SK-N-SH treated with all-trans-retinoic acid at 6 μM for 48 hours (cell line): ENCODE data around the gene PLXDC2.

Experiments
- ATAC-seq: fragments of 200-7000 bp; cut with Tn5 transposase; 3 replicates; pipeline ENCODE4 v1.9.1; 2020; ENCODE audit warnings: mild to moderate bottlenecking, moderate library complexity
- ARNTL ChIP-seq: fragments of 450-650 bp; formaldehyde crosslinking; IDR thresholded peaks from 2 replicates; pipeline ENCODE4 v1.5.0; 2020; ENCODE audit warnings: low read depth, mild to moderate bottlenecking, moderate library complexity, borderline replicate concordance
- CSDC2 ChIP-seq: fragments of 250-450 bp; sonication (Bioruptor Pico); IDR thresholded peaks from 2 replicates; pipeline ENCODE4 v1.5.0; 2020; ENCODE audit warnings: mild to moderate bottlenecking, moderate library complexity
- ESRRG ChIP-seq: fragments of 250-450 bp; sonication (Bioruptor Pico); IDR thresholded peaks from 2 replicates; pipeline ENCODE4 v1.6.1; 2021; ENCODE audit warnings: mild to moderate bottlenecking
- GLIS3 ChIP-seq: fragments of 250-450 bp; sonication (Bioruptor Pico); IDR thresholded peaks from 2 replicates; pipeline ENCODE4 v1.5.0; 2020; ENCODE audit warnings: mild to moderate bottlenecking, moderate library complexity
- ISL1 ChIP-seq: fragments of 250-450 bp; sonication (Bioruptor Pico); IDR thresholded peaks from 2 replicates; pipeline ENCODE4 v2.1.2; 2022; ENCODE audit warnings: mild to moderate bottlenecking, moderate library complexity
- OSR1 ChIP-seq: fragments of 250-450 bp; sonication (Bioruptor Pico); IDR thresholded peaks from 2 replicates; pipeline ENCODE4 v1.8.0; 2022; ENCODE audit warnings: moderate library complexity, mild to moderate bottlenecking, inconsistent platforms
- PATZ1 ChIP-seq: fragments of 250-450 bp; sonication (Bioruptor Pico); IDR thresholded peaks from 2 replicates; pipeline ENCODE4 v1.8.0; 2020; ENCODE audit warnings: mild to moderate bottlenecking, moderate library complexity, borderline replicate concordance
- POU6F1 ChIP-seq: fragments of 250-450 bp; sonication (Bioruptor Pico); IDR thresholded peaks from 2 replicates; pipeline ENCODE4 v1.8.0; 2021; ENCODE audit warnings: low read depth, mild to moderate bottlenecking, moderate library complexity, borderline replicate concordance
- PPARA ChIP-seq: fragments of 250-450 bp; sonication (Bioruptor Pico); IDR thresholded peaks from 2 replicates; pipeline ENCODE4 v1.5.0; 2020; ENCODE audit warnings: mild to moderate bottlenecking, borderline replicate concordance
- RARB ChIP-seq: fragments of 250-450 bp; sonication (Bioruptor Pico); IDR thresholded peaks from 2 replicates; pipeline ENCODE4 v1.8.0; 2021; ENCODE audit warnings: mild to moderate bottlenecking, moderate library complexity
- SNAI2 ChIP-seq: fragments of 250-450 bp; sonication (Bioruptor Pico); IDR thresholded peaks from 2 replicates; pipeline ENCODE4 v1.5.0; 2020; ENCODE audit warnings: mild to moderate bottlenecking, moderate library complexity
- TCF4 ChIP-seq: fragments of 250-450 bp; sonication (Bioruptor Pico); IDR thresholded peaks from 2 replicates; pipeline ENCODE4 v1.8.0; 2021; ENCODE audit warnings: mild to moderate bottlenecking, moderate library complexity, borderline replicate concordance
- TOX ChIP-seq: fragments of 250-450 bp; sonication (Bioruptor Pico); IDR thresholded peaks from 2 replicates; pipeline ENCODE4 v1.8.0; 2021; ENCODE audit warnings: mild to moderate bottlenecking, moderate library complexity, borderline replicate concordance
- TSHZ2 ChIP-seq: fragments of 250-450 bp; sonication (Bioruptor Pico); IDR thresholded peaks from 2 replicates; pipeline ENCODE4 v1.5.0; 2020; ENCODE audit warnings: mild to moderate bottlenecking, moderate library complexity
- ZC3H10 ChIP-seq: fragments of 250-450 bp; sonication (Bioruptor Pico); IDR thresholded peaks from 2 replicates; pipeline ENCODE4 v1.5.1; 2021; ENCODE audit warnings: mild to moderate bottlenecking, moderate library complexity
- ZFP3 ChIP-seq: fragments of 250-450 bp; sonication (Bioruptor Pico); IDR thresholded peaks from 2 replicates; pipeline ENCODE4 v1.5.0; 2020; ENCODE audit warnings: mild to moderate bottlenecking, moderate library complexity
- ZFP30 ChIP-seq: fragments of 450-650 bp; formaldehyde crosslinking; IDR thresholded peaks from 2 replicates; pipeline ENCODE4 v1.5.0; 2022; ENCODE audit warnings: mild to moderate bottlenecking, moderate library complexity
- ZNF565 ChIP-seq: fragments of 450-650 bp; formaldehyde crosslinking; conservative IDR thresholded peaks from 2 replicates; pipeline ENCODE4 v1.5.0; 2020; ENCODE audit warnings: low read depth, mild to moderate bottlenecking, moderate library complexity
- ZNF70 ChIP-seq: fragments of 450-650 bp; formaldehyde crosslinking; IDR thresholded peaks from 2 replicates; pipeline ENCODE4 v1.5.0; 2020; ENCODE audit warnings: mild to moderate bottlenecking, moderate library complexity
- ZNF8 ChIP-seq: fragments of 450-650 bp; formaldehyde crosslinking; IDR thresholded peaks from 2 replicates; pipeline ENCODE4 v1.5.0; 2020; ENCODE audit warnings: mild to moderate bottlenecking, moderate library complexity
- TF ChIP-seq, protein P1 (sequence below): fragments of 250-450 bp; sonication (Bioruptor Pico); IDR thresholded peaks from 2 replicates; pipeline ENCODE4 v1.5.1; 2020; ENCODE audit warnings: low read depth, mild to moderate bottlenecking, moderate library complexity
- TF ChIP-seq, protein P2 (sequence below): fragments of 250-450 bp; sonication (Bioruptor Pico); IDR thresholded peaks from 2 replicates; pipeline ENCODE4 v1.5.1; 2021; ENCODE audit warnings: mild to moderate bottlenecking, moderate library complexity

The PLXDC2 gene

DNA sequence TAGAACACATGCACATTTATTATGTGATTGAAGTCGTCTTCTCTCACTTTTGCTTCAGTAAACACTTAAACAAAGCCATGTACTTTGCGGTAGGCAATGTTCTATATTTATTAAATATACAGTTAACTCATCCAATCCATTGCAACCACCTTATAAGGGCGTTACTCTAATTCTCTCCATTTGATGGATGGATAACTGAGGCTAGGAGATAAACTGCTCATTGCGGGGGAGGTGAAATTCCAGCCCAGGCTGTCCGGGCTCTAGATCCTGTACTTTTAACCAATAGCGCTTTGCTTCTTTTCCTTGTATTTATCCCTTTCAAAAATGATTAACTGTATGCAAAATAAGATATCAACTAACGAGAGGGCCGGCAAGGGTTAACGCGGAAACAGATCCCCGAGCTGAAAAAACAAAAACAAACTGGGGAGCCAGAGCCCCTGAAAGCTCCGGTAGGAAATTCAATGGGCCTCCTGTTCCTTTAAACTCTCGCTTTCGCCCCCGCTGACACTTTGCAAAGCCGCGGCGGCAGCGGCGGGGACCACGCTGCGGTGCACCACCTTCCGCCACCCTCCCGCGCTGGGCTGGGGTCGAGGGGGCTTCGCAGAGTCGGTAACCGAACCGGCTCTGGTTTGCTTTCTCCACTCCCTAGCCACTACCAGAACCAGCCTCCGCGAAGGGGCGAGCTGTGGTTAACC, 1.0 kb upstream of the PLXDC2 start:
- ATAC-seq, result peak; percentile 0; the same call in 2 of the 3 replicates
- TF ChIP-seq ISL1 (CRISPR knock-in tag) (no peak), ARNTL (CRISPR knock-in tag) (no peak), ZNF8 (CRISPR knock-in tag) (no peak), ZNF565 (CRISPR knock-in tag) (no peak), ZFP30 (CRISPR knock-in tag) (no peak), OSR1 (no peak)
- TF ChIP-seq, protein P1, sequence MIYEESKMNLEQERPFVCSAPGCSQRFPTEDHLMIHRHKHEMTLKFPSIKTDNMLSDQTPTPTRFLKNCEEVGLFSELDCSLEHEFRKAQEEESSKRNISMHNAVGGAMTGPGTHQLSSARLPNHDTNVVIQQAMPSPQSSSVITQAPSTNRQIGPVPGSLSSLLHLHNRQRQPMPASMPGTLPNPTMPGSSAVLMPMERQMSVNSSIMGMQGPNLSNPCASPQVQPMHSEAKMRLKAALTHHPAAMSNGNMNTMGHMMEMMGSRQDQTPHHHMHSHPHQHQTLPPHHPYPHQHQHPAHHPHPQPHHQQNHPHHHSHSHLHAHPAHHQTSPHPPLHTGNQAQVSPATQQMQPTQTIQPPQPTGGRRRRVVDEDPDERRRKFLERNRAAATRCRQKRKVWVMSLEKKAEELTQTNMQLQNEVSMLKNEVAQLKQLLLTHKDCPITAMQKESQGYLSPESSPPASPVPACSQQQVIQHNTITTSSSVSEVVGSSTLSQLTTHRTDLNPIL, result no peak

DNA sequence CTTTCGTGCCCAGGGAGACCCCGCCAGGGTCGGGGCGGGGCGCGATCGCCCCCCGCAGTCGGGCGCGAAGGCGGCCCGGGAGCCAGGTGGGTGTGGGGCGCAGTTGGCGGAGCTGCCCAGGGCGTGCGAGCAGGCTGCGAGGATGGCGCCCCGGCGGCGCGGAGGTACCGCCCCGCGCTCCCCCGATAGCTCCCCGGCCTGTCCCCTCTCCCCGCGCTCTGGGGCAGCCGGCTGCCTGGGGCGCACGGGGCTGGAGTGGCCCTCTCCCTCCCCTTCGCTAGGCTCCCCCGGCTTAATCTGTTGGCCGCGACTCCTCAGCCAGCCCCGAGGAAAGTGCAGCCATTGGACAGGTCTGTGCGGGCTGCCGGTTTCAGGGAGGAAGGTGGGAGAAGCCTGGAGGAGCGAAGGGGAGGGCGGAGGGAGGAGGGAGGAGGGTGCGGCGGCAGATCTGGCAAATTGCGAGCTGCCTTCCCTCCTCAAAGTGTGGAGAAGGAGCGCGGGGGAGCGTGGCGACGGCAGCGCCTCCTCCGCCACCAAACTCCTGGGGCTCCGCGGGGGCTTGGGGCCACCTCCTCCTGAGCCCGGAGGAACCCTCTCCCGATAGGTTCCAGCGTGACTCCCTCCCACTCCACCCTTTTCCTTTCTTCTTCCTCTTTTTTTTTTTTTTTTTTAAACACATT, 361 bp upstream of the PLXDC2 start:
- peak; percentile 75 for ATAC-seq
- TF ChIP-seq POU6F1 (CRISPR knock-in tag) (no peak), TSHZ2 (CRISPR knock-in tag) (no peak), ARNTL (CRISPR knock-in tag) (no peak), ZFP30 (CRISPR knock-in tag) (no peak), CSDC2 (no peak), ZC3H10 (CRISPR knock-in tag) (no peak), ZNF70 (CRISPR knock-in tag) (no peak), TCF4 (CRISPR knock-in tag) (no peak), OSR1 (no peak)

DNA sequence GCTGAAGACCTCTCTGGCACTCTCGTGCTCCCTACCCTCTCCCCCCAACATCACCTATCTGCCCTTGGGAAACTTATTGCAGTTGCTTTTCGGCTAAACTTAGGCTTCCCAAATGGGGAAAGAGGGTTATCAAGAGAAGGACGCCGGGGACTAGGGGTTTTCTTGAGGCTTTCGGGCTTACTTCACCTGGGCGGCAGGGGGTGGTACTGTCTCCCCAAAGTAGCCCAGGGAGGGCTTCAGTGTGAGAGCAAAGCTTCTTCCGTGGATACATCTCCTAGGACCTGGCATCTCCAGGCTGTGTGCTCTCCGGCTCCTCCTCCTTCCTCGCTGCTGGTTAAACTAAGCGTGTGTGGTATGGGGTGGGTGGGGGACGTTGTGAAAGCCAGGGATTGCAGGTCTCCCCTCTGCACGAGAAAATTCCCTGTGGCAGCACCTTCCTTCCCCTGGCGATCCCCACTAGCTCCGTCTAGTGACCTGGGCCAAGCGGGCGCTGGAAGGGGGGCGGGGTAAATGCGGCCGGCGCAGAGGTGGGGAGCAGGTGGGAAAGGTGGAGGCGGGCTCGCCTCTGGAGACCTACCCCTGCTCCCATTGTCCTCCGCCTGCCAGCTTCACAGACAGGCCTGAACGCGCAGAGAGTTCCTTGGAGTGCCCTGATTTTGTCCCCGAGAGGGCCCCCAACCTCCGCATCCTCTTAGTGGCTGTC, 1.1 kb downstream of the PLXDC2 start:
- ATAC-seq, result peak; percentile 50
- TF ChIP-seq, protein P2, sequence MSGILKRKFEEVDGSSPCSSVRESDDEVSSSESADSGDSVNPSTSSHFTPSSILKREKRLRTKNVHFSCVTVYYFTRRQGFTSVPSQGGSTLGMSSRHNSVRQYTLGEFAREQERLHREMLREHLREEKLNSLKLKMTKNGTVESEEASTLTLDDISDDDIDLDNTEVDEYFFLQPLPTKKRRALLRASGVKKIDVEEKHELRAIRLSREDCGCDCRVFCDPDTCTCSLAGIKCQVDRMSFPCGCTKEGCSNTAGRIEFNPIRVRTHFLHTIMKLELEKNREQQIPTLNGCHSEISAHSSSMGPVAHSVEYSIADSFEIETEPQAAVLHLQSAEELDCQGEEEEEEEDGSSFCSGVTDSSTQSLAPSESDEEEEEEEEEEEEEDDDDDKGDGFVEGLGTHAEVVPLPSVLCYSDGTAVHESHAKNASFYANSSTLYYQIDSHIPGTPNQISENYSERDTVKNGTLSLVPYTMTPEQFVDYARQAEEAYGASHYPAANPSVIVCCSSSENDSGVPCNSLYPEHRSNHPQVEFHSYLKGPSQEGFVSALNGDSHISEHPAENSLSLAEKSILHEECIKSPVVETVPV (CRISPR knock-in tag), result no peak
- TF ChIP-seq ZFP3 (CRISPR knock-in tag) (no peak), ESRRG (no peak), TCF4 (CRISPR knock-in tag) (no peak), ZNF8 (CRISPR knock-in tag) (no peak), PATZ1 (no peak), POU6F1 (CRISPR knock-in tag) (no peak), TOX (CRISPR knock-in tag) (no peak), SNAI2 (CRISPR knock-in tag) (no peak), OSR1 (no peak), ISL1 (CRISPR knock-in tag) (no peak), ZC3H10 (CRISPR knock-in tag) (no peak), PPARA (CRISPR knock-in tag) (no peak), RARB (CRISPR knock-in tag) (no peak), ARNTL (CRISPR knock-in tag) (no peak), GLIS3 (CRISPR knock-in tag) (no peak)
- TF ChIP-seq, protein P1, result no peak
